H9 (cell line): Measurements from ENCODE around the gene KCNMA1. TPM values are rescaled to one million over a fixed set of nuclear protein-coding genes. Genes with fewer than 3 reads are reported as not detected.

Experiments
- DNase-seq: peaks from one replicate; pipeline ENCODE4 v3.0.0-alpha.2; 2017
- H2AFZ ChIP-seq: one replicate; pipeline ENCODE4 v1.6.1; 2013; ENCODE audit warnings: mild to moderate bottlenecking, low read length, control low read depth, moderate library complexity
- H2AK5ac ChIP-seq: 2 replicates; pipeline ENCODE4 v1.6.1; 2013; ENCODE audit warnings: low read length, control low read depth, mixed read lengths; ENCODE audit not compliant: insufficient read length
- H2BK120ac ChIP-seq: one replicate; pipeline ENCODE4 v1.6.1; 2013; ENCODE audit warnings: low read depth, mild to moderate bottlenecking, low read length, control low read depth, inconsistent platforms; ENCODE audit not compliant: poor library complexity, severe bottlenecking
- H2BK12ac ChIP-seq: 2 replicates; pipeline ENCODE4 v1.6.1; 2013; ENCODE audit warnings: low read length, control low read depth, mixed read lengths, low read depth; ENCODE audit not compliant: insufficient read length
- H2BK15ac ChIP-seq: 2 replicates; pipeline ENCODE4 v1.6.1; 2013; ENCODE audit warnings: low read depth, low read length, control low read depth
- H2BK20ac ChIP-seq: one replicate; pipeline ENCODE4 v1.6.1; 2013; ENCODE audit warnings: low read depth, mild to moderate bottlenecking, low read length, control low read depth, inconsistent platforms; ENCODE audit not compliant: poor library complexity, severe bottlenecking
- H2BK5ac ChIP-seq: 2 replicates; pipeline ENCODE4 v1.6.1; 2013; ENCODE audit warnings: low read length, control low read depth, mixed read lengths; ENCODE audit not compliant: insufficient read length
- H3K14ac ChIP-seq: 2 replicates; pipeline ENCODE4 v1.6.1; 2013; ENCODE audit warnings: low read length, control low read depth; ENCODE audit not compliant: insufficient read depth
- H3K18ac ChIP-seq: 2 replicates; pipeline ENCODE4 v1.6.1; 2013; ENCODE audit warnings: low read depth, mild to moderate bottlenecking, mixed read lengths, low read length, control low read depth; ENCODE audit not compliant: insufficient read length
- H3K23ac ChIP-seq: 2 replicates; pipeline ENCODE4 v1.6.1; 2013; ENCODE audit warnings: low read length, control low read depth, mixed read lengths, low read depth; ENCODE audit not compliant: insufficient read length
- H3K23me2 ChIP-seq: 2 replicates; pipeline ENCODE4 v1.6.1; 2013; ENCODE audit warnings: low read depth, mild to moderate bottlenecking, mixed read lengths, low read length, control low read depth; ENCODE audit not compliant: insufficient read length, poor library complexity, severe bottlenecking
- H3K27ac ChIP-seq: 2 replicates; pipeline ENCODE4 v1.5.1; 2013; ENCODE audit warnings: low read length, control low read depth, mixed read lengths, low read depth; ENCODE audit not compliant: insufficient read length
- H3K27me3 ChIP-seq: 2 replicates; pipeline ENCODE4 v1.6.1; 2013; ENCODE audit warnings: low read length, control low read depth, inconsistent platforms; ENCODE audit not compliant: insufficient read depth
- H3K4ac ChIP-seq: 2 replicates; pipeline ENCODE4 v1.6.1; 2013; ENCODE audit warnings: low read depth, mild to moderate bottlenecking, control low read depth, inconsistent platforms, low read length, moderate library complexity
- H3K4me1 ChIP-seq: 2 replicates; pipeline ENCODE4 v1.6.1; 2013; ENCODE audit warnings: low read length, control low read depth, inconsistent platforms; ENCODE audit not compliant: insufficient read depth
- H3K4me2 ChIP-seq: 2 replicates; pipeline ENCODE4 v1.6.1; 2013; ENCODE audit warnings: low read length, control low read depth, mixed read lengths; ENCODE audit not compliant: insufficient read length, insufficient read depth
- H3K56ac ChIP-seq: 2 replicates; pipeline ENCODE4 v1.6.1; 2013; ENCODE audit warnings: low read depth, mild to moderate bottlenecking, mixed read lengths, low read length, control low read depth; ENCODE audit not compliant: insufficient read length
- H3K79me1 ChIP-seq: 2 replicates; pipeline ENCODE4 v1.6.1; 2013; ENCODE audit warnings: low read depth, mild to moderate bottlenecking, moderate library complexity, low read length, control low read depth, inconsistent platforms; ENCODE audit not compliant: insufficient read depth, poor library complexity, severe bottlenecking
- H3K79me2 ChIP-seq: 2 replicates; pipeline ENCODE4 v1.6.1; 2013; ENCODE audit warnings: low read length, control low read depth, inconsistent platforms; ENCODE audit not compliant: insufficient read depth
- H3K9ac ChIP-seq: 2 replicates; pipeline ENCODE4 v1.6.1; 2013; ENCODE audit warnings: low read length, control low read depth, mixed read lengths; ENCODE audit not compliant: insufficient read length; ENCODE audit errors: extremely low read depth
- H3K9me3 ChIP-seq: one replicate; pipeline ENCODE4 v1.6.1; 2013; ENCODE audit warnings: low read depth, low read length, inconsistent platforms; ENCODE audit not compliant: control insufficient read depth
- H3T11ph ChIP-seq: one replicate; pipeline ENCODE4 v1.6.1; 2013; ENCODE audit warnings: mild to moderate bottlenecking, low read length, control low read depth, inconsistent platforms
- H4K20me1 ChIP-seq: one replicate; pipeline ENCODE4 v1.6.1; 2013; ENCODE audit not compliant: control insufficient read depth, insufficient read length, insufficient read depth
- H4K5ac ChIP-seq: 2 replicates; pipeline ENCODE4 v1.6.1; 2013; ENCODE audit warnings: low read depth, mild to moderate bottlenecking, mixed read lengths, low read length, control low read depth; ENCODE audit not compliant: insufficient read length
- H4K8ac ChIP-seq: replicated peaks from 2 replicates; pipeline ENCODE4 v1.6.1; 2013; ENCODE audit warnings: low read length, control low read depth, mixed read lengths, low read depth; ENCODE audit not compliant: insufficient read length
- H4K91ac ChIP-seq: 2 replicates; pipeline ENCODE4 v1.6.1; 2013; ENCODE audit warnings: low read depth, mild to moderate bottlenecking, moderate library complexity, mixed read lengths, low read length, control low read depth; ENCODE audit not compliant: insufficient read length
- H3K27ac Mint-ChIP-seq, 3 experiments: 2 replicates in 2 of 3; 3 replicates in 1 of 3; pipeline ENCODE4 v1.8.0; 2020 to 2021; ENCODE audit warnings: mixed read lengths in 3 of 3, mild to moderate bottlenecking in 1 of 3, moderate library complexity in 1 of 3
- H3K27me3 Mint-ChIP-seq: 2 replicates; pipeline ENCODE4 v1.8.0; 2021; ENCODE audit warnings: low read depth, mild to moderate bottlenecking, moderate library complexity, mixed read lengths
- H3K36me3 Mint-ChIP-seq, 3 experiments: 2 replicates in 2 of 3; 3 replicates in 1 of 3; pipeline ENCODE4 v1.8.0; 2020 to 2021; ENCODE audit warnings: low read depth in 3 of 3, mixed read lengths in 3 of 3; ENCODE audit not compliant: insufficient read depth in 1 of 3
- H3K4me1 Mint-ChIP-seq, 2 experiments: 2 replicates each; pipeline ENCODE4 v1.8.0; 2020; ENCODE audit warnings: mixed read lengths in 2 of 2
- H3K4me3 Mint-ChIP-seq, 2 experiments: 2 replicates in 1 of 2; 3 replicates in 1 of 2; pipeline ENCODE4 v1.8.0; 2020 to 2021; ENCODE audit warnings: mild to moderate bottlenecking in 2 of 2, mixed read lengths in 2 of 2, moderate library complexity in 1 of 2
- H3K9me3 Mint-ChIP-seq, 2 experiments: 2 replicates in 1 of 2; 3 replicates in 1 of 2; pipeline ENCODE4 v1.8.0; 2020; ENCODE audit warnings: mild to moderate bottlenecking in 2 of 2, mixed read lengths in 2 of 2, moderate library complexity in 1 of 2
- WGBS: extraction: QIAGEN DNeasy Blood & Tissue Kit; methylation state at CpG from one replicate; pipeline ENCODE4 v1.1.7; 2013; ENCODE audit warnings: missing lambda C conversion rate, low lambda C conversion rate, mixed read lengths; ENCODE audit not compliant: insufficient read length; ENCODE audit errors: extremely low coverage; 5-methylcytosine and 5-hydroxymethylcytosine counted together
- total RNA-seq: library from RNA; stranded (reverse); gene quantifications from 2 replicates; pipeline ENCODE4 v1.2.1, GENCODE V29; 2021
- TF ChIP-seq, protein P1 (sequence below): fragments of 200-600 bp; sonication (generic); conservative IDR thresholded peaks from 3 replicates; pipeline ENCODE4 v1.8.0; 2021; ENCODE audit warnings: antibody characterized with exemption, mild to moderate bottlenecking

KCNMA1 gene
- total RNA-seq, 1 experiment from 2014 or later = 2.0 TPM

DNA sequence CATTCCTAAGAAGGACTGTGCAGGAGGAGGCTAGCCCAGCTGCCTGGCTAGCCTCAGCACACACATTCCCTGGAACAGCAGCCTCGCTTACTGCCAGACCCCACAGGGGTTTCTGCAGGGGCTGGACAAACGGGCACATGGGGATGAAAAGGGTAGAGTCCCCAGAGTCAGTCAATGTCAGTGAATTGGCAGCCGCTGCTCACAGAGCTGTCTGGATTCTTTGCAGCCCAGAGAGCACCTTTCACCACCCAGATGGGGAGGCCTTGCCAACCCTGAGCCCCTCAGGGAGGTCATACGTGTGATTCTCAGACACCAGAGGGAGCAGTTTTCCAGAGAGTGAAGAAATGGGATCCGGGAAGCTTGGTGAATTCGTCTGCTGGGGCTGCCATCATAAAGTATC is 143.3 kb downstream of the KCNMA1 start:
- Histone ChIP-seq H3K4me1 (no peaks in the 10 kb centered on the region), H3K4me2 (no peak overlapping the region)
- no peaks in the 10 kb centered on the region; the same call in none of the 2 replicates for H3K27me3 Mint-ChIP-seq

More for the DNA sequence above, 143.3 kb downstream of the KCNMA1 start:
- Histone ChIP-seq H4K5ac (no peak overlapping the region), H3K9ac (no peak overlapping the region), H3K18ac (no peak overlapping the region), H3K4ac (no peak overlapping the region), H3K79me1 (no peaks in the 10 kb centered on the region), H3K27ac (no peak overlapping the region), H3K14ac (no peak overlapping the region), H2AK5ac (no peak overlapping the region), H3K23me2 (no peaks in the 10 kb centered on the region), H2BK5ac (no peak overlapping the region), H2BK15ac (no peak overlapping the region), H2AFZ (no peak overlapping the region), H3K9me3 (no peaks in the 10 kb centered on the region), H4K91ac (no peak overlapping the region), H2BK12ac (no peak overlapping the region), H3K56ac (no peak overlapping the region), H4K20me1 (no peaks in the 10 kb centered on the region), H3K23ac (no peak overlapping the region), H2BK20ac (no peak overlapping the region), H3K79me2 (no peaks in the 10 kb centered on the region), H2BK120ac (no peak overlapping the region), H4K8ac (no peak overlapping the region), H3K27me3 (no peaks in the 10 kb centered on the region), H3T11ph (no peak overlapping the region)
- Mint-ChIP-seq H3K4me1 (peaks cover 11 to 22% of the 10 kb centered on the region in 2 experiments), H3K27ac (no peak overlapping the region), H3K4me3 (no peak overlapping the region), H3K9me3 (no peaks in the 10 kb centered on the region), H3K36me3 (no peaks in the 10 kb centered on the region)
- TF ChIP-seq, protein P1, sequence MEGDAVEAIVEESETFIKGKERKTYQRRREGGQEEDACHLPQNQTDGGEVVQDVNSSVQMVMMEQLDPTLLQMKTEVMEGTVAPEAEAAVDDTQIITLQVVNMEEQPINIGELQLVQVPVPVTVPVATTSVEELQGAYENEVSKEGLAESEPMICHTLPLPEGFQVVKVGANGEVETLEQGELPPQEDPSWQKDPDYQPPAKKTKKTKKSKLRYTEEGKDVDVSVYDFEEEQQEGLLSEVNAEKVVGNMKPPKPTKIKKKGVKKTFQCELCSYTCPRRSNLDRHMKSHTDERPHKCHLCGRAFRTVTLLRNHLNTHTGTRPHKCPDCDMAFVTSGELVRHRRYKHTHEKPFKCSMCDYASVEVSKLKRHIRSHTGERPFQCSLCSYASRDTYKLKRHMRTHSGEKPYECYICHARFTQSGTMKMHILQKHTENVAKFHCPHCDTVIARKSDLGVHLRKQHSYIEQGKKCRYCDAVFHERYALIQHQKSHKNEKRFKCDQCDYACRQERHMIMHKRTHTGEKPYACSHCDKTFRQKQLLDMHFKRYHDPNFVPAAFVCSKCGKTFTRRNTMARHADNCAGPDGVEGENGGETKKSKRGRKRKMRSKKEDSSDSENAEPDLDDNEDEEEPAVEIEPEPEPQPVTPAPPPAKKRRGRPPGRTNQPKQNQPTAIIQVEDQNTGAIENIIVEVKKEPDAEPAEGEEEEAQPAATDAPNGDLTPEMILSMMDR = peak; percentile 69
- no CpG with 5 or more reads among the region's 6 CpGs for WGBS
- peak; percentile 42 for DNase-seq
